DND-41 (cell line): ENCODE data around the gene DIAPH2.

Experiments
- ATAC-seq: fragments of 200-7000 bp; cut with Tn5 transposase; 3 replicates; pipeline ENCODE4 v1.9.1; 2021; ENCODE audit warnings: low read depth; ENCODE audit not compliant: insufficient read depth
- DNase-seq: peaks from one replicate; pipeline ENCODE4 v3.0.0-alpha.2; 2020
- H2AFZ ChIP-seq: 2 replicates; pipeline ENCODE4 v1.6.0; 2012; ENCODE audit warnings: low read depth, low read length
- H3K27ac ChIP-seq: 2 replicates; pipeline ENCODE4 v1.5.1; 2012; ENCODE audit warnings: low read length, inconsistent platforms
- H3K27me3 ChIP-seq: fragments of 200-600 bp; sonication (generic); 2 replicates; pipeline ENCODE4 v1.6.0; 2012; ENCODE audit warnings: low read length, mild to moderate bottlenecking, inconsistent platforms; ENCODE audit not compliant: insufficient read depth, poor library complexity
- H3K36me3 ChIP-seq: 2 replicates; pipeline ENCODE4 v1.5.1; 2012; ENCODE audit warnings: low read length, inconsistent platforms; ENCODE audit not compliant: insufficient read depth
- H3K4me1 ChIP-seq: 2 replicates; pipeline ENCODE4 v1.5.1; 2012; ENCODE audit warnings: mild to moderate bottlenecking, low read length; ENCODE audit not compliant: insufficient read depth
- H3K4me2 ChIP-seq: 2 replicates; pipeline ENCODE4 v1.6.0; 2012; ENCODE audit warnings: mild to moderate bottlenecking, moderate library complexity, low read length, inconsistent platforms; ENCODE audit not compliant: insufficient read depth
- H3K4me3 ChIP-seq, 2 experiments: fragments of 200-600 bp in 1 of 2; shearing (Covaris generic) in 1 of 2; 2 replicates each; pipeline ENCODE4 v1.5.1; 2012 to 2016; ENCODE audit warnings: inconsistent platforms in 2 of 2, low read length in 2 of 2, mild to moderate bottlenecking in 2 of 2, low read depth in 1 of 2, moderate library complexity in 1 of 2
- H3K79me2 ChIP-seq: 2 replicates; pipeline ENCODE4 v1.6.0; 2012; ENCODE audit warnings: low read length, inconsistent platforms; ENCODE audit not compliant: insufficient read depth
- H3K9ac ChIP-seq: 2 replicates; pipeline ENCODE4 v1.6.0; 2012; ENCODE audit warnings: low read depth, mild to moderate bottlenecking, inconsistent platforms, low read length, moderate library complexity
- H3K9me3 ChIP-seq: 2 replicates; pipeline ENCODE4 v1.5.1; 2012; ENCODE audit warnings: low read length, moderate library complexity, mild to moderate bottlenecking, inconsistent platforms; ENCODE audit not compliant: insufficient read depth, severe bottlenecking
- H4K20me1 ChIP-seq: 2 replicates; pipeline ENCODE4 v1.6.0; 2012; ENCODE audit warnings: low read length; ENCODE audit not compliant: insufficient read depth
- EZH2 ChIP-seq: IDR thresholded peaks from 3 replicates; pipeline ENCODE4 v1.6.1; 2012; ENCODE audit warnings: borderline replicate concordance, low read depth, mild to moderate bottlenecking, moderate library complexity, low read length, inconsistent platforms; ENCODE audit not compliant: severe bottlenecking
- TF ChIP-seq, protein P1 (sequence below): IDR thresholded peaks from 2 replicates; pipeline ENCODE4 v1.5.1; 2012; ENCODE audit warnings: borderline replicate concordance, low read length, moderate library complexity, mild to moderate bottlenecking; ENCODE audit not compliant: poor library complexity, severe bottlenecking; ENCODE audit errors: extremely low read depth

DIAPH2 gene

DNA sequence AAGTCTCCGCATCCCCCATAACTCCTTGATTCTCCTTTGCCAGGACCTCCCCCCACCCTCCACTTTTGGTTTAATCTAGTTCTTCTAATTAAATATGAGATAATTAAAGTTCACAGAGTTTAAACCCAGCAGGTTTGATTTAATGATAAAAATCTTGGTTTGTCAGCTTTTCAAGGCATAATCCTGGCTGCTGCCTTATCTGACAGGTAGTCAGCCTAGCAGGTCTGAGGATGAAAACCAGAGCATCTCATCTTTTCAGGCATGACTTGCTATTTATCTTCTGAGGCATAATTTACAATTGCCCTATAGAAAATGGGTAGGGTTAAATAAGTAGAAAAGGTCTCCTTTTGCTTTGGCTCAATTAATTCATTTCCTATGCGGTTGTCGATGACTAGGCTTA, 790.3 kb downstream of the DIAPH2 start:
- Histone ChIP-seq H4K20me1 (no peaks in the 10 kb centered on the region), H2AFZ (no peak overlapping the region), H3K79me2 (no peaks in the 10 kb centered on the region), H3K36me3 (no peaks in the 10 kb centered on the region), H3K4me3 (no peak overlapping the region), H3K9me3 (no peaks in the 10 kb centered on the region), H3K9ac (no peak overlapping the region), H3K4me1 (peaks cover 10% of the 10 kb centered on the region), H3K27ac (no peak overlapping the region), H3K4me2 (no peak overlapping the region), H3K27me3 (no peaks in the 10 kb centered on the region)
- no peak for DNase-seq
- TF ChIP-seq EZH2: no peak
- TF ChIP-seq, protein P1, sequence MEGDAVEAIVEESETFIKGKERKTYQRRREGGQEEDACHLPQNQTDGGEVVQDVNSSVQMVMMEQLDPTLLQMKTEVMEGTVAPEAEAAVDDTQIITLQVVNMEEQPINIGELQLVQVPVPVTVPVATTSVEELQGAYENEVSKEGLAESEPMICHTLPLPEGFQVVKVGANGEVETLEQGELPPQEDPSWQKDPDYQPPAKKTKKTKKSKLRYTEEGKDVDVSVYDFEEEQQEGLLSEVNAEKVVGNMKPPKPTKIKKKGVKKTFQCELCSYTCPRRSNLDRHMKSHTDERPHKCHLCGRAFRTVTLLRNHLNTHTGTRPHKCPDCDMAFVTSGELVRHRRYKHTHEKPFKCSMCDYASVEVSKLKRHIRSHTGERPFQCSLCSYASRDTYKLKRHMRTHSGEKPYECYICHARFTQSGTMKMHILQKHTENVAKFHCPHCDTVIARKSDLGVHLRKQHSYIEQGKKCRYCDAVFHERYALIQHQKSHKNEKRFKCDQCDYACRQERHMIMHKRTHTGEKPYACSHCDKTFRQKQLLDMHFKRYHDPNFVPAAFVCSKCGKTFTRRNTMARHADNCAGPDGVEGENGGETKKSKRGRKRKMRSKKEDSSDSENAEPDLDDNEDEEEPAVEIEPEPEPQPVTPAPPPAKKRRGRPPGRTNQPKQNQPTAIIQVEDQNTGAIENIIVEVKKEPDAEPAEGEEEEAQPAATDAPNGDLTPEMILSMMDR: no peak
- no peak for ATAC-seq

DNA sequence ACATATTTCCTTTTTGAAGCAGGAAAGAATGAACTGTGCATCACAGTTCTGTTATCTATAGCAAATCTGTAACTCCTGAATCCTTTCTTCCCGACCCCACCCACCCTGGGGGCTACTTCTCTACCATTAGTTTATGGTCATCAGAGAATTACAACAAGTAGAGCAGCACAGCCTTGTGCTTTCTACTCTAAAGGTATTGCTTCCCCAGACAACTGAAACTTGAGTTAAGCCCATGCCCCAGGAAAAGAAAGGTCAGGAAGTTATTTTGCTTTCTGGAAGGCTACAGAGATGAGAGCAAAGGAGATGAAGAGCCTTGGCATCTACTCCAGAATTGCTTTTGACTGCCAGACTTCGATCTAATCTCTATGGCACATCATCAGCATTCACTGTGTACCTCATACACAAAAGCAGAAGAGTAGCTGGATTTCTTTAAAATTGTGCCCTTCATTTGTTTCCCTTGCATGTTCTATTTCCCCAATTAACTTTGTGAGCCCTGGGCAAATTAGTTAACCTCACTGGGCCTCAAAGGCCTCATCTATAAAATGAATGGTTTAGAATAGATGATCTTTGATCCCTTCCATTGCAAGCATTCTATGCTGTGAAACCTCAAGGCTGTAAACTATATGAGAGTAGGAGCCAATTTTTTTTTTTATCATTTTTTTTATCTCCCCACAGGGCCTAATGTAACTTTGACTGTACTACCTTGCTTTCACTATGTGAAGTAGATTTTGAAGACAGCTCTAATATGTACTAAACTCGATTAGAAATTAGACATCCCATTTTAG, 794.7 kb downstream of the DIAPH2 start:
- Histone ChIP-seq H3K9ac (no peak overlapping the region), H2AFZ (no peak overlapping the region), H3K4me2 (no peak overlapping the region), H3K36me3 (no peaks in the 10 kb centered on the region), H3K27ac (no peak overlapping the region), H3K27me3 (no peaks in the 10 kb centered on the region), H3K79me2 (no peaks in the 10 kb centered on the region), H4K20me1 (no peaks in the 10 kb centered on the region), H3K4me1 (no peaks in the 10 kb centered on the region), H3K9me3 (no peaks in the 10 kb centered on the region), H3K4me3 (no peak overlapping the region)
- DNase-seq: no peak
- no peak for ATAC-seq
- no peak for TF ChIP-seq EZH2
- TF ChIP-seq, protein P1: no peak

DNA sequence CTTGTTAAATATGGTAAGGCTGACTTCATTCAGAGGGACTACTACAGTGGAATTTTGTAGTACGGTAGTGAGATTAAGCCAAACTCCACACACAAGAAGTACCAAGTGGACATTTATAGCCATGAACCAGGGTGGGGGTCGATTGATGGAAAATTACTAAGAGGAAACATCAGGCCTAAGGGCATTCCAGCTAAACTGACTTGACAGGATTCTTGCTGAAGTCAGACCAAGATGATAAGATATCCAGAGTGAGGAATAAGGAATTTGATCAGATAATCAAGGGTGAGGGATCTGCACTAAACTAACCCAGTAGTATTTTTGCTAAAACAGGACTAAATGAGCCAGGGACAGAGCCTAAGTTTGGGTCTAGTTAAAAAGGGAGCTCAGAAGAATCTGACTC, 796.6 kb downstream of the DIAPH2 start:
- Histone ChIP-seq H3K27ac (no peak overlapping the region), H3K4me1 (no peaks in the 10 kb centered on the region), H3K27me3 (no peaks in the 10 kb centered on the region), H3K79me2 (no peaks in the 10 kb centered on the region), H3K4me3 (no peak overlapping the region), H2AFZ (no peak overlapping the region), H3K4me2 (no peak overlapping the region), H4K20me1 (no peaks in the 10 kb centered on the region), H3K36me3 (no peaks in the 10 kb centered on the region), H3K9ac (no peak overlapping the region), H3K9me3 (no peaks in the 10 kb centered on the region)
- ATAC-seq: no peak
- TF ChIP-seq, protein P1: no peak
- no peak for TF ChIP-seq EZH2
- no peak for DNase-seq
